Ovary (tissue), 9 donors: Measurements from ENCODE around the gene MKI67. TPM values are rescaled to one million over a fixed set of nuclear protein-coding genes. Genes with fewer than 3 reads are reported as not detected.

Experiments used
- DNase-seq, 5 donors: peaks; one replicate each; pipeline ENCODE4 v3.0.0-alpha.2; 2019 to 2020
- H3K27ac ChIP-seq, 2 donors: fragments of 200-600 bp; one replicate each; pipeline versions ENCODE4 v1.5.1 to v1.8.0; 2019 to 2022
- H3K27me3 ChIP-seq: fragments of 200-600 bp; one replicate; pipeline ENCODE4 v1.8.0; 2022
- H3K36me3 ChIP-seq: fragments of 200-600 bp; sonication (generic); one replicate; pipeline ENCODE4 v1.5.1; 2019
- H3K4me1 ChIP-seq: one replicate; pipeline ENCODE4 v1.8.1; 2013; ENCODE audit warnings: mild to moderate bottlenecking, moderate library complexity; ENCODE audit not compliant: insufficient read depth
- H3K4me3 ChIP-seq: fragments of 200-600 bp; sonication (generic); one replicate; pipeline ENCODE4 v1.5.1; 2017
- H3K9me3 ChIP-seq, 2 donors: fragments of 200-600 bp in 1 of 2; sonication (generic) in 1 of 2; one replicate each; pipeline versions ENCODE4 v1.5.1 to v1.8.1; 2013 to 2019; ENCODE audit warnings: mild to moderate bottlenecking in 1 of 2, moderate library complexity in 1 of 2
- CTCF ChIP-seq, 3 donors: fragments of 450-650 bp in 2 of 3; fragments of 200-600 bp in 1 of 3; IDR thresholded peaks; one replicate each; pipeline versions ENCODE4 v1.5.1 to v1.8.0; 2016 to 2022; ENCODE audit warnings: antibody characterized with exemption in 3 of 3, mild to moderate bottlenecking in 1 of 3
- EP300 ChIP-seq: sonication (generic); formaldehyde crosslinking; IDR thresholded peaks from one replicate; pipeline ENCODE4 v1.6.1; 2017; ENCODE audit warnings: antibody characterized with exemption
- POLR2A ChIP-seq: fragments of 450-650 bp; IDR thresholded peaks from one replicate; pipeline ENCODE4 v1.6.1; 2017; ENCODE audit warnings: antibody characterized with exemption, mild to moderate bottlenecking, moderate library complexity
- WGBS, 3 donors: extraction: QIAGEN DNeasy Blood & Tissue Kit in 1 of 3; methylation state at CpG; one replicate each; pipeline versions ENCODE4 v1.1.5 to v1.1.7; 2013 to 2017; 5-methylcytosine and 5-hydroxymethylcytosine counted together
- intact Hi-C, 4 donors: fragments of 100-400 bp; cut with DNase I; formaldehyde crosslinking; loops; one replicate each; pipeline versions ENCODE4 v1.11.0 to v1.15.1; 2022 to 2023
- polyA plus RNA-seq, 2 donors: library from polyadenylated mRNA; stranded (reverse); fragments of 200-250 nt in 1 of 2; fragments of 350-450 nt in 1 of 2; fragmentation: Illumina TruSeq in 1 of 2; extraction: RNeasy Lipid Tissue Mini Kit (QIAGEN cat#74804) in 1 of 2; gene quantifications; one replicate each; pipeline ENCODE4 v1.2.3, GENCODE V29; 2013 to 2014
- total RNA-seq, 7 donors: library from RNA; depleted of rRNA in 2 of 7; stranded (reverse); fragments of >200 nt in 2 of 7; fragmentation: NEBNext Ultra II Directional in 3 of 7; extraction: Animal tissue kit (Norgen Biotek cat#: 25700) in 3 of 7; gene quantifications; one replicate each; pipeline versions ENCODE4 v1.1.0 to v1.2.4, GENCODE V29; 2016 to 2023
- donor health status: DM: no; HTN: no; CAD: no; lungs with moderate emphysema.
- donor health status: DM: no; HTN: no; CAD: no.
- donor health status: Bipolar disorder and iron deficiency.
- donor health status: DM: yes; HTN: yes; CAD: no.
- donor health status: DM: no; HTN: no; CAD: no.
- donor health status: DM: yes; HTN: yes; CAD: no.

The MKI67 gene
- total and polyA plus RNA-seq, 9 donors, result 0.10 to 3.6 (median 0.71) TPM; not detected in 1

GRCh38 chr10:128071417-128071782 is 54.8 kb downstream of the MKI67 start:
- no peak overlapping the region for H3K27ac ChIP-seq
- WGBS, 3 donors, result 26 to 45% (median 39%) methylated on average over 9 of the region's 9 CpGs
- no peaks in the 10 kb centered on the region for H3K27me3 ChIP-seq
- TF ChIP-seq POLR2A (no peak), CTCF (IDR thresholded peaks at IDR 0.05) (no peak), EP300 (no peak)
- no peaks in the 10 kb centered on the region for H3K36me3 ChIP-seq
- DNase-seq, result no peak
- H3K9me3 ChIP-seq, result no peaks in the 10 kb centered on the region
- H3K4me3 ChIP-seq, result no peak overlapping the region
- intact Hi-C loops, result loop anchor here in 1 of 4 donors (10.0 kb wide), 1 partner anchor 167 kb away; the partner anchor contains the start of gene PTPRE
- H3K4me1 ChIP-seq, result no peaks in the 10 kb centered on the region

- WGBS, 3 donors, result 83 to 84% (median 84%) methylated on average over 16 to 17 of the region's 17 CpGs
- Histone ChIP-seq H3K36me3 (no peaks in the 10 kb centered on the region), H3K27me3 (no peaks in the 10 kb centered on the region), H3K9me3 (no peaks in the 10 kb centered on the region), H3K27ac (no peak overlapping the region), H3K4me1 (no peaks in the 10 kb centered on the region), H3K4me3 (no peak overlapping the region)
- no peak for DNase-seq
- intact Hi-C loops, result loop anchor here in 1 of 4 donors (10.0 kb wide), 1 partner anchor 166 kb away; the partner anchor contains the start of gene PTPRE
- no peak for TF ChIP-seq CTCF (IDR thresholded peaks at IDR 0.05)
- TF ChIP-seq POLR2A, result no peak
- TF ChIP-seq EP300, result no peak
Measured at GRCh38 chr10:128070721-128071416, 55.4 kb downstream of the MKI67 start.

GRCh38 chr10:128070161-128070560 is 56.1 kb downstream of the MKI67 start:
- intact Hi-C loops, result loop anchor here in 1 of 4 donors (10.0 kb wide), 1 partner anchor 165 kb away; the partner anchor contains the start of gene PTPRE

More at GRCh38 chr10:128070161-128070560, 56.1 kb downstream of the MKI67 start:
- no peaks in the 10 kb centered on the region for H3K4me1 ChIP-seq
- no peak for TF ChIP-seq POLR2A
- no peak for TF ChIP-seq CTCF (IDR thresholded peaks at IDR 0.05)
- no peak for TF ChIP-seq EP300
- no peaks in the 10 kb centered on the region for H3K9me3 ChIP-seq
- no peak overlapping the region for H3K4me3 ChIP-seq
- no peak for DNase-seq
- no peaks in the 10 kb centered on the region for H3K27me3 ChIP-seq
- 87 to 90% (median 90%) methylated on average over 10 of the region's 10 CpGs for WGBS, 3 donors
- H3K36me3 ChIP-seq, result no peaks in the 10 kb centered on the region
- H3K27ac ChIP-seq, result no peak overlapping the region
